HUES64 (cell line): ENCODE measurements around the gene RALBP1.
"Not testable (repeated sequence)": the region's sequence is repeated elsewhere in the genome, so short reads cannot be mapped to it uniquely, and the experiment has no call there.

Experiments
- H3K27ac ChIP-seq: 2 replicates; pipeline ENCODE4 v1.7.0; 2013; ENCODE audit warnings: low read depth, low read length, inconsistent platforms
- H3K27me3 ChIP-seq: 2 replicates; pipeline ENCODE4 v1.6.1; 2013; ENCODE audit warnings: mild to moderate bottlenecking, low read length; ENCODE audit not compliant: insufficient read depth
- H3K36me3 ChIP-seq: 2 replicates; pipeline ENCODE4 v1.6.1; 2013; ENCODE audit warnings: mild to moderate bottlenecking, low read length; ENCODE audit not compliant: insufficient read depth
- H3K4me1 ChIP-seq: 2 replicates; pipeline ENCODE4 v1.6.1; 2013; ENCODE audit warnings: mild to moderate bottlenecking, low read length, moderate library complexity; ENCODE audit not compliant: insufficient read depth
- H3K4me3 ChIP-seq: 2 replicates; pipeline ENCODE4 v1.5.1; 2013; ENCODE audit warnings: mild to moderate bottlenecking, low read length, moderate library complexity
- H3K9ac ChIP-seq: 2 replicates; pipeline ENCODE4 v1.6.1; 2013; ENCODE audit warnings: mild to moderate bottlenecking, low read depth, low read length
- H3K9me3 ChIP-seq: 2 replicates; pipeline ENCODE4 v1.6.1; 2013; ENCODE audit warnings: low read depth, low read length; ENCODE audit not compliant: insufficient read depth
- WGBS: fragments of 150-250, 120-280 bp; methylation state at CpG from one replicate; pipeline ENCODE4 v1.1.7; 2013; ENCODE audit warnings: missing lambda C conversion rate; 5-methylcytosine and 5-hydroxymethylcytosine counted together

Gene RALBP1

GRCh38 chr18:9455718-9456511 is 19.4 kb upstream of the RALBP1 start:
- WGBS: 92% methylated on average over 3 of the region's 3 CpGs
- Histone ChIP-seq H3K4me1 (peaks cover 7% of the 10 kb centered on the region; the same call in 1 of the 2 replicates), H3K9me3 (peaks cover 4% of the 10 kb centered on the region; the same call in 1 of the 2 replicates), H3K4me3 (no peak overlapping the region), H3K27me3 (no peaks in the 10 kb centered on the region), H3K9ac (no peak overlapping the region), H3K36me3 (no peaks in the 10 kb centered on the region), H3K27ac (no peak overlapping the region)

- no peaks in the 10 kb centered on the region for H3K4me1 ChIP-seq
- WGBS: 92% methylated on average over 1 of the region's 2 CpGs
- H3K27ac ChIP-seq: no peak overlapping the region
- H3K27me3 ChIP-seq: no peaks in the 10 kb centered on the region
- H3K4me3 ChIP-seq: no peak overlapping the region
- H3K9ac ChIP-seq: no peak overlapping the region
- H3K9me3 ChIP-seq: peaks cover 22% of the 10 kb centered on the region
- no peaks in the 10 kb centered on the region for H3K36me3 ChIP-seq
Measured at GRCh38 chr18:9466127-9466526, 9.2 kb upstream of the RALBP1 start.

- no peaks in the 10 kb centered on the region for H3K27me3 ChIP-seq
- no peak overlapping the region for H3K9ac ChIP-seq
- 100% methylated on average over 1 of the region's 1 CpG for WGBS
- H3K36me3 ChIP-seq: no peaks in the 10 kb centered on the region
- no peak overlapping the region for H3K27ac ChIP-seq
- H3K4me1 ChIP-seq: no peaks in the 10 kb centered on the region
- peaks cover 22% of the 10 kb centered on the region for H3K9me3 ChIP-seq
- no peak overlapping the region for H3K4me3 ChIP-seq
Measured at GRCh38 chr18:9466846-9467245, 8.5 kb upstream of the RALBP1 start.

- no peaks in the 10 kb centered on the region for H3K4me1 ChIP-seq
- no peaks in the 10 kb centered on the region for H3K27me3 ChIP-seq
- H3K4me3 ChIP-seq: no peak overlapping the region
- WGBS: 94% methylated on average over 3 of the region's 3 CpGs
- H3K27ac ChIP-seq: no peak overlapping the region
- no peak overlapping the region for H3K9ac ChIP-seq
- peaks cover 22% of the 10 kb centered on the region for H3K9me3 ChIP-seq
- H3K36me3 ChIP-seq: no peaks in the 10 kb centered on the region
Measured at GRCh38 chr18:9468998-9469397, 6.3 kb upstream of the RALBP1 start.

DNA sequence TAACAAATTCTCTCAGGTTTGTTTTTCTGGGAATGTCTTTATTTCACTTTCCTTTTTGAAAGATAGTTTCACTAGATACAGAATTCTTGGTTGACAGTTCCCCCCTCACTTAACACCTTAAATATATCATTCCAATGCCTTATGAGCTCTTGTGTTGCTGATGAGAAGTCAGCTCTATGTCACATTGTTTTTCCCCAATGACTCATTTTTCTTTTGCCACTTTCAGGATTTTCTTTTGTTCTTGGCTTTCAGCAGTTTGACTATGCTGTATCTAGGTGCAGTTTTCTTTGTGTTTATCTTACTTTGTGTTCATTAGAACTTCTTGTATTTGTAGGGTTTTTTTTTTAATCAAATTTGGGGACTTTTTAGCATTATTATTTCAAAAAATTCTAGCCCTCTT is 5.6 kb upstream of the RALBP1 start:
- H3K9me3 ChIP-seq: peaks cover 22% of the 10 kb centered on the region
- H3K9ac ChIP-seq: no peak overlapping the region
- no peak overlapping the region for H3K27ac ChIP-seq

GRCh38 chr18:9474108-9474982 is 968 bp upstream of the RALBP1 start:
- no peaks in the 10 kb centered on the region for H3K9me3 ChIP-seq
- peaks cover 6% of the 10 kb centered on the region for H3K4me1 ChIP-seq
- WGBS: 33% methylated on average over 37 of the region's 37 CpGs
- H3K9ac ChIP-seq: peak overlapping the region; percentile 84
- no peaks in the 10 kb centered on the region for H3K27me3 ChIP-seq
- H3K27ac ChIP-seq: peak overlapping the region; percentile 81
- peak overlapping the region; percentile 85 for H3K4me3 ChIP-seq
- H3K36me3 ChIP-seq: 0 out of 2 replicates have a peak, but pooled peaks cover under 1% of the 10 kb centered on the region

More for the DNA sequence above, 5.6 kb upstream of the RALBP1 start:
- Histone ChIP-seq H3K4me1 (no peaks in the 10 kb centered on the region), H3K27me3 (no peaks in the 10 kb centered on the region), H3K36me3 (no peaks in the 10 kb centered on the region), H3K4me3 (no peak overlapping the region)

DNA sequence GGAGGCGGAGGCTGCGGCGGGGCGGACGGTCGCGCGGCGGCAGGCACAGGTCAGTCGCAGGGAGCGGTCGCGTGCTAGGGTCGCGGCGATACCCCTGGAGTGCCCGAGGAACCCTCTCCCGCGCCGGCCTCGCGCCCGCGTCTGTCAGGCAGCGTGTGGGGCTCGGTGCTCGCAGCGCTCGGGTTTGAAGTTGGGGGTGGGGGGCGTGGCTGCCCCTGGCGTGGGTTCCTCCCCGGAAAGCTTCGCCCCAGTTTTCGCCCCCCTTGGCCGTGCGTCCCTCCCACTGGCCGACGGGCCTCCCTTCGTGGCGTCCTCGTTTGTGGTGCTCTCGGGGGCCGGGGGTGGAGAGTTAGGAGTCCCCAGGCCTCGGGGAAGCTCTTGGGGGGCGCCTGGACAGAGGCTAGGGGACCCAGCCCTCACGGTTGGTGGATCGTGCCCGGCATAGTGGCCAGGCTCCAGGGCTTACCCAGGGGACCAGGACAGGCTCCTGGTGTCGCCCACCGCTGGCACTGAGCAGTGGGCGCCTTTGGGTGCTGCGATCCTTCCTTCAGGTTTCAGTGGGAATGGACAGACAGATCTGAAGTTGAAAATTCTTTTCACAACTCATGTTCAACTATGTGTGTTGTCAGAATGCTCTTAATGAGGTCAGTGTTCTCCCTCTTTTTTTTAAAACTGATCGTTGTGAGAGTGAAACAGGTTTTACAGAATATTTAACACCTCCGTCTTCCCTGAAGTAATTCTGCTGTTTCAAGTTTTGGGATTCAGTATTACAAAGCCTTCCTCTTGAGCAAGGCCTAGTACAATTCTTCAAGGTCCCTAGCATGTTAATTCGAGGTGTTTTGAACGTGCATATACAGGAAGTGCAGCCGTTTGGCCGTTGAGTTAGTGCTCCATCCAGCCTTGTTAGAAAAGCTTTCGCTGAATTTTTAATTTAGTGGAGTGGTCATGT is 604 bp downstream of the RALBP1 start:
- 3% methylated on average over 59 of the region's 59 CpGs for WGBS
- Histone ChIP-seq H3K9ac (peak overlapping the region; percentile 78), H3K4me1 (peaks cover 6% of the 10 kb centered on the region), H3K9me3 (no peaks in the 10 kb centered on the region), H3K4me3 (peak overlapping the region; percentile 85), H3K36me3 (0 out of 2 replicates have a peak, but pooled peaks cover 6% of the 10 kb centered on the region), H3K27ac (peak overlapping the region; percentile 57; the same call in 1 of the 2 replicates), H3K27me3 (no peaks in the 10 kb centered on the region)

DNA sequence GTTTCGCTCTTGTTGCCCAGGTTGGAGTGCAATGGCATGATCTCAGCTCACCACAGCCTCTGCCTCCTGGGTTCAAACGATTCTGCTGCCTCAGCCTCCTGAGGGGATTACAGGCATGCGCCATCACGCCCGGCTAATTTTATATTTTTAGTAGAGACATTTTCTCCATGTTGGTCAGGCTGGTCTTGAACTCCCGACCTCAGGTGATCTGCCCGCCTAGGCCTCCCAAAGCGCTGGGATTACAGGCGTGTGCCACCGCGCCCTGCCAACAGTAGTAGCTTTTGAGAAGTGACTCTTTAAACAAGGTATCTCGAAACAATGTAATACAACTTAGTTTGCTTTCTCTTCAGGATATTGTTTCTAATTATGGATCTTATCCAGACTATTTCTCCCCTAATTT is 1.6 kb downstream of the RALBP1 start:
- WGBS: 95% methylated on average over 11 of the region's 12 CpGs
- not testable (repeated sequence) for H3K36me3 ChIP-seq, H3K4me1 ChIP-seq, H3K9ac ChIP-seq, H3K27me3 ChIP-seq, H3K27ac ChIP-seq, H3K9me3 ChIP-seq
- H3K4me3 ChIP-seq: peak overlapping the region; percentile 85

- Histone ChIP-seq H3K36me3 (0 out of 2 replicates have a peak, but pooled peaks cover 6% of the 10 kb centered on the region), H3K27me3 (no peaks in the 10 kb centered on the region), H3K4me3 (no peak overlapping the region), H3K9ac (no peak overlapping the region), H3K27ac (no peak overlapping the region), H3K4me1 (peaks cover 6% of the 10 kb centered on the region), H3K9me3 (no peaks in the 10 kb centered on the region)
- WGBS: 93% methylated on average over 1 of the region's 1 CpG
Measured at GRCh38 chr18:9477509-9477908, 2.2 kb downstream of the RALBP1 start.

DNA sequence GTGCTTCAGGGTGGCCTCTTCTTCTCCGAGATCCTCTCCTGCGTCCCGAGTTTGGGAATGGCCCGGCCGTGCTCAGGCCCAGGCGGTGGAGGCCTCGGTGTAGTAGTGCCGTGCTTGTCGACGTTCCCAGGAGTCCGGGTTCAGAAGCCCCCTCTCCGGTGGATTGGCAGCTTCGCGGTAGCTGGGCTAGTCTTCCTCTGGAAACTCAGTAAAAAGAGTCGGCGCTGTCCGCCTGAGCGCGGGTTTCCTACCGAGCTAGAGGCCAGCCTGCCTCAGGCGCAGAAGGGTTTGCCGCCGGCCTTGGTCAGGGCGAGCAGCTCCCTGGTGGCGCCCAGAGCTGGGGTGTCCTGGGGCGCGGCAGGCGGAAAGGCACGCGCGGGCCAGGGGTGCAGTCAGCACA is 3.2 kb downstream of the RALBP1 start:
- Histone ChIP-seq H3K4me1 (peaks cover 6% of the 10 kb centered on the region), H3K9ac (no peak overlapping the region), H3K9me3 (no peaks in the 10 kb centered on the region), H3K36me3 (0 out of 2 replicates have a peak, but pooled peaks cover 6% of the 10 kb centered on the region), H3K27me3 (no peaks in the 10 kb centered on the region), H3K4me3 (no peak overlapping the region), H3K27ac (no peak overlapping the region)
- 95% methylated on average over 31 of the region's 31 CpGs for WGBS
